Bronchial epithelial cell (primary cell): ENCODE measurements around the gene UGP2. TPM values are rescaled to one million over a fixed set of nuclear protein-coding genes. Genes with fewer than 3 reads are reported as not detected.

Experiments
- DNase-seq: peaks from one replicate; pipeline ENCODE4 v3.0.0-alpha.2; 2010; ENCODE audit warnings: low read depth
- FAIRE-seq: peaks from 2 replicates; lab custom pipeline; 2011; peaks lifted over from hg19 to GRCh38; lab: Jason Lieb, UNC
- H3K27me3 ChIP-seq: 2 replicates; pipeline ENCODE4 v1.5.1; 2011; ENCODE audit warnings: low read length; ENCODE audit not compliant: control insufficient read depth, insufficient read depth
- H3K36me3 ChIP-seq: 2 replicates; pipeline ENCODE4 v1.5.1; 2011; ENCODE audit warnings: low read length; ENCODE audit not compliant: control insufficient read depth, insufficient read depth
- H3K4me3 ChIP-seq: 2 replicates; pipeline ENCODE4 v1.5.1; 2011; ENCODE audit warnings: mild to moderate bottlenecking, low read depth, low read length, control low read depth
- CTCF ChIP-seq: IDR thresholded peaks from 2 replicates; pipeline ENCODE4 v1.5.1; 2011; ENCODE audit warnings: mild to moderate bottlenecking, moderate library complexity, low read length, control low read depth, inconsistent platforms; ENCODE audit not compliant: insufficient read depth, severe bottlenecking
- total RNA-seq: library from RNA; depleted of rRNA; stranded (reverse); fragments of >200 nt; gene quantifications from 2 replicates; pipeline ENCODE4 v1.2.1, GENCODE V29; 2014

The UGP2 gene
- total RNA-seq, 1 donor from 2014 or later: 127 TPM

DNA sequence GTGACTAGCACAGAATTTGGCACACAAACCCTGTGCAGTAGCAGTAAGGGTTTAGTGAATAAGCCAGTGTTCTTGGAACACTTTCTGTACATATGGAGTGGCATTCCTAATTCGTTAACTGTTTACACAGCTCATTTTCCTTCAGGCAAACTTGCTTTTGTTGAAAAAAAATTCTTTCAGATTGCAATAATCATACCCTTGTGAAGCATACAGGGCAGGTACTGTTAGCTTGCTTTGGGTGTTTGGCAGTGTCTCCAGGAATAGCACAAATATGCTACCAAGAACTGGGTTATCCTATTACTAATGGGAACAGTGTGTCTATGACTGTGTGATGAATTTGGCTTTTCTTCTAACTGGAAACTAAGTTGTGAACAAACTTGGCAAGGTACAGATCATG lies 33.4 kb downstream of the UGP2 start:
- Histone ChIP-seq H3K36me3 (peaks cover 9% of the 10 kb centered on the region), H3K4me3 (no peak overlapping the region), H3K27me3 (no peaks in the 10 kb centered on the region)
- no peak for TF ChIP-seq CTCF
- DNase-seq (peak; percentile 58), FAIRE-seq (no peak)

DNA sequence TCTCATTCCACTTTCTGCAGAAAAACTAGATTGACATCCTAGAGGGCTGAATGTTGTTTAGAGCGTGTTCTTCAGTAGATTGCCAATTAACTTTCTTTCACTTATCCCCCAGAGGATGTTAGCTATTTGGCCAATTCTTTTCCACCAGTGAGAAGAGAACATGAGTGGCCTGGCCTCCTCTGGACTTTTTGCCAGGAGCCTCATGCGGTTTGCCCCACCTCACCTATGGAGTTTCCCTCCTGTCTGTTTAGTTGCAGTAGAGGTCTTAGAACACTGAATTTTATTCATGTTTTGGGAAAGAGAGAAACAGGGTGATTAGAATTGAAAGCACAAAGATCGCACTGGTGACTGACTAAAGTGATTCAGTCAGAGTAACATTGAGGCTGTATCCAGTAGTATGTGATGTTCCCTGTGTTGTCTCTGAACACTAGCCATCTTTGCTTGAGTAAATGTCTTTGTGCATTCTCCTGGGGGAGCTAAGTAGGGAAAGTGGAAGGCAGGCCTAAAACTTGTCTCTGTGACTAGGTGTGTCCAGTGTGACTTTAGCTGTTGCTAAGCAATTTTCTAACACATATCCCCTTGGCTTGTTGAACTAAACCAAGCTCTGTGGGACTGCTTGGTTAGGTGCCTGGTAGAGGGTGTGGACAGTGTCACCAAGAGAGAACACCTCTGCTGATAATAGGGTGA lies 34.0 kb downstream of the UGP2 start:
- DNase-seq (no peak), FAIRE-seq (no peak)
- TF ChIP-seq CTCF: no peak
- H3K36me3 ChIP-seq: peaks cover 9% of the 10 kb centered on the region
- no peak overlapping the region for H3K4me3 ChIP-seq
- H3K27me3 ChIP-seq: no peaks in the 10 kb centered on the region

GRCh38 chr2:63876311-63876710 lies 34.6 kb downstream of the UGP2 start:
- no peak for TF ChIP-seq CTCF
- Histone ChIP-seq H3K36me3 (peaks cover 9% of the 10 kb centered on the region), H3K4me3 (no peak overlapping the region), H3K27me3 (no peaks in the 10 kb centered on the region)
- no peak for DNase-seq
- FAIRE-seq: no peak

GRCh38 chr2:63878486-63878885 lies 36.8 kb downstream of the UGP2 start:
- TF ChIP-seq CTCF: no peak
- FAIRE-seq (no peak), DNase-seq (no peak)
- H3K4me3 ChIP-seq: no peak overlapping the region
- H3K36me3 ChIP-seq: peaks cover 9% of the 10 kb centered on the region
- no peaks in the 10 kb centered on the region for H3K27me3 ChIP-seq

DNA sequence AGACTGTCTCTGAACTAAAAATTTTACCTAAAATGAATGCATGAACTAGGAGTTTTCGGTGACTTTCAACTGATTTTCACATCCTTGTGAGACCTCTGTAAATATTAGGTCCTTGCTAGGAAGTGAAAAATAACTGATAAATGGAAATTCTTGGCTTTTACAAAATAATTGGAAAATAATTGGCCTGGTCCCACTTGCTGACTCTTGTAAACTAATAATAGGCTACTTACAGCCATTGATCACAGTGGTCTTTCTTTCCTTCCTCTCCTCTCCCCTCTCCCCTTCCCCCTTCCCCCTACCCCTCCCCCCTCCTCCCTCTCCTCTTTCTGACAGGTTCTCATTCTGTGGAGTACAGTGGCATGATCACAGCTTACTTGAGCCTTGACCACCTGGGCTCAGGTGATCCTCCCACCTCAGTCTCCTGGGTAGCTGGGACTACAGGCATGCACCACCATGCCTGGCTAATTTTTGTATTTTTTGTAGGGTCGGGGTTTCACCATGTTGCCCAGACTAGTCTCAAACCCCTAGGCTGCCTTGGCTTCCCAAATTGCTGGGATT lies 38.3 kb downstream of the UGP2 start:
- Histone ChIP-seq H3K36me3 (peaks cover 5% of the 10 kb centered on the region), H3K27me3 (no peaks in the 10 kb centered on the region), H3K4me3 (no peak overlapping the region)
- DNase-seq (no peak), FAIRE-seq (no peak)
- no peak for TF ChIP-seq CTCF
